BE2C (cell line): Measurements from ENCODE around the gene MYO9B.

ENCODE experiments used
- DNase-seq: peaks from one replicate; pipeline ENCODE4 v3.0.0-alpha.2; 2020
- H3K27me3 ChIP-seq: fragments of 250-450 bp; sonication (Bioruptor Pico); 2 replicates; pipeline ENCODE4 v1.5.1; 2020; ENCODE audit warnings: mild to moderate bottlenecking
- H3K36me3 ChIP-seq: fragments of 250-450 bp; sonication (Bioruptor Pico); 2 replicates; pipeline ENCODE4 v1.5.1; 2020; ENCODE audit warnings: mild to moderate bottlenecking
- H3K4me1 ChIP-seq: fragments of 250-450 bp; sonication (Bioruptor Pico); 2 replicates; pipeline ENCODE4 v1.5.1; 2020
- H3K4me3 ChIP-seq: 2 replicates; pipeline ENCODE4 v1.5.1; 2011; ENCODE audit warnings: low read depth, low read length
- H3K9me3 ChIP-seq: fragments of 250-450 bp; sonication (Bioruptor Pico); 2 replicates; pipeline ENCODE4 v1.5.1; 2020
- CTCF ChIP-seq: IDR thresholded peaks from 2 replicates; pipeline ENCODE4 v1.5.1; 2012; ENCODE audit warnings: mild to moderate bottlenecking, low read depth, low read length

MYO9B gene

GRCh38 chr19:17123041-17123440, 47.5 kb downstream of the MYO9B start:
- H3K4me1 ChIP-seq, result peaks cover 6% of the 10 kb centered on the region; the same call in 1 of the 2 replicates
- H3K4me3 ChIP-seq, result no peak overlapping the region
- H3K27me3 ChIP-seq, result no peaks in the 10 kb centered on the region
- no peaks in the 10 kb centered on the region; the same call in 1 of the 2 replicates for H3K36me3 ChIP-seq
- no peak for TF ChIP-seq CTCF
- H3K9me3 ChIP-seq, result no peaks in the 10 kb centered on the region
- DNase-seq, result no peak

- H3K4me1 ChIP-seq, result peaks cover 6% of the 10 kb centered on the region; the same call in 1 of the 2 replicates
- no peak for TF ChIP-seq CTCF
- H3K9me3 ChIP-seq, result no peaks in the 10 kb centered on the region
- no peak for DNase-seq
- H3K36me3 ChIP-seq, result no peaks in the 10 kb centered on the region
- no peak overlapping the region for H3K4me3 ChIP-seq
- H3K27me3 ChIP-seq, result no peaks in the 10 kb centered on the region
These were observed 48.4 kb downstream of the MYO9B start for GRCh38 chr19:17124025-17124424.

- Histone ChIP-seq H3K4me3 (peak overlapping the region; percentile 39), H3K9me3 (no peaks in the 10 kb centered on the region), H3K36me3 (no peaks in the 10 kb centered on the region), H3K4me1 (peaks cover 6% of the 10 kb centered on the region; the same call in 1 of the 2 replicates), H3K27me3 (no peaks in the 10 kb centered on the region)
- no peak for TF ChIP-seq CTCF
- no peak for DNase-seq
These were observed 49.6 kb downstream of the MYO9B start for GRCh38 chr19:17125062-17125727.

- Histone ChIP-seq H3K9me3 (no peaks in the 10 kb centered on the region), H3K4me1 (peaks cover 6% of the 10 kb centered on the region; the same call in 1 of the 2 replicates), H3K4me3 (peak overlapping the region; percentile 39), H3K36me3 (no peaks in the 10 kb centered on the region), H3K27me3 (no peaks in the 10 kb centered on the region)
- no peak for TF ChIP-seq CTCF
- DNase-seq, result peak; percentile 94
These were observed 50.4 kb downstream of the MYO9B start for GRCh38 chr19:17125728-17126677.

- Histone ChIP-seq H3K4me3 (no peak overlapping the region), H3K36me3 (no peaks in the 10 kb centered on the region), H3K9me3 (no peaks in the 10 kb centered on the region), H3K27me3 (no peaks in the 10 kb centered on the region), H3K4me1 (peaks cover 6% of the 10 kb centered on the region; the same call in 1 of the 2 replicates)
- no peak for DNase-seq
- TF ChIP-seq CTCF, result no peak
These were observed 52.1 kb downstream of the MYO9B start for GRCh38 chr19:17127671-17128070.
